ENCODE measurements around the gene AEN. TPM values are rescaled to one million over a fixed set of nuclear protein-coding genes. Genes with fewer than 3 reads are reported as not detected.

The AEN gene
- total RNA-seq, 2 donors from 2014 or later = 13.8 to 23.8 TPM

GRCh38 chr15:88652456-88653199 lies 31.5 kb downstream of the AEN start:
- no peak for TF ChIP-seq CTCF (IDR thresholded peaks at IDR 0.05)
- Histone ChIP-seq H3K9ac (ENCODE audit: low read depth in 2 of 2, low read length in 2 of 2) (no peak overlapping the region), H3K27me3 (no peaks in the 10 kb centered on the region), H3K36me3 (no peaks in the 10 kb centered on the region), H3K27ac (no peak overlapping the region), H3K4me1 (peaks cover 17% of the 10 kb centered on the region), H3K9me3 (no peaks in the 10 kb centered on the region), H3K4me3 (no peak overlapping the region)
- intact Hi-C loops (cut with DNase I) = no loop called here
- DNase-seq = no peak

- H3K4me1 ChIP-seq = peaks cover 9% of the 10 kb centered on the region
- no peak for DNase-seq
- no peak for TF ChIP-seq CTCF (IDR thresholded peaks at IDR 0.05)
- intact Hi-C loops (cut with DNase I) = no loop called here
- no peak overlapping the region for H3K9ac ChIP-seq (ENCODE audit: low read depth in 2 of 2, low read length in 2 of 2)
- no peak overlapping the region for H3K4me3 ChIP-seq
- no peaks in the 10 kb centered on the region for H3K9me3 ChIP-seq
- no peaks in the 10 kb centered on the region for H3K36me3 ChIP-seq
- H3K27me3 ChIP-seq = no peaks in the 10 kb centered on the region
- H3K27ac ChIP-seq = no peak overlapping the region
These were observed 32.3 kb downstream of the AEN start for GRCh38 chr15:88653200-88654064.

GRCh38 chr15:88654430-88655102 lies 33.4 kb downstream of the AEN start:
- DNase-seq = no peak
- no peak for TF ChIP-seq CTCF (IDR thresholded peaks at IDR 0.05)
- intact Hi-C loops (cut with DNase I) = loop anchor here (5.0 kb wide), 1 partner anchor 178 kb away; no protein-coding TSS in a partner anchor
- Histone ChIP-seq H3K36me3 (no peaks in the 10 kb centered on the region), H3K27me3 (no peaks in the 10 kb centered on the region), H3K4me3 (no peak overlapping the region), H3K9me3 (no peaks in the 10 kb centered on the region), H3K4me1 (no peaks in the 10 kb centered on the region), H3K9ac (ENCODE audit: low read depth in 2 of 2, low read length in 2 of 2) (no peak overlapping the region), H3K27ac (no peak overlapping the region)

- intact Hi-C loops (cut with DNase I) = loop anchor here (5.0 kb wide), 1 partner anchor 177 kb away; no protein-coding TSS in a partner anchor
- DNase-seq = no peak
- TF ChIP-seq CTCF (IDR thresholded peaks at IDR 0.05) = no peak
- H3K4me3 ChIP-seq = no peak overlapping the region
- H3K9ac ChIP-seq (ENCODE audit: low read depth in 2 of 2, low read length in 2 of 2) = no peak overlapping the region
- H3K4me1 ChIP-seq = no peaks in the 10 kb centered on the region
- H3K9me3 ChIP-seq = no peaks in the 10 kb centered on the region
- H3K27me3 ChIP-seq = no peaks in the 10 kb centered on the region
- no peaks in the 10 kb centered on the region for H3K36me3 ChIP-seq
- H3K27ac ChIP-seq = no peak overlapping the region
These were observed 34.0 kb downstream of the AEN start for GRCh38 chr15:88655103-88655553.

GRCh38 chr15:88655800-88656488 lies 34.8 kb downstream of the AEN start:
- no peaks in the 10 kb centered on the region for H3K4me1 ChIP-seq
- no peaks in the 10 kb centered on the region for H3K36me3 ChIP-seq
- no peak for DNase-seq
- H3K27ac ChIP-seq = no peak overlapping the region
- H3K9ac ChIP-seq (ENCODE audit: low read depth in 2 of 2, low read length in 2 of 2) = no peak overlapping the region
- H3K9me3 ChIP-seq = no peaks in the 10 kb centered on the region
- no peak overlapping the region for H3K4me3 ChIP-seq
- intact Hi-C loops (cut with DNase I) = loop anchor here (5.0 kb wide), 1 partner anchor 176 kb away; no protein-coding TSS in a partner anchor
- no peaks in the 10 kb centered on the region for H3K27me3 ChIP-seq
- TF ChIP-seq CTCF (IDR thresholded peaks at IDR 0.05) = no peak
